HUES64 (cell line): Measurements from ENCODE around the gene CDCA7L. TPM values are rescaled to one million over a fixed set of nuclear protein-coding genes. Genes with fewer than 3 reads are reported as not detected.

Experiments
- H3K27ac ChIP-seq: 2 replicates; pipeline ENCODE4 v1.7.0; 2013; ENCODE audit warnings: low read depth, low read length, inconsistent platforms
- H3K27me3 ChIP-seq: 2 replicates; pipeline ENCODE4 v1.6.1; 2013; ENCODE audit warnings: mild to moderate bottlenecking, low read length; ENCODE audit not compliant: insufficient read depth
- H3K36me3 ChIP-seq: 2 replicates; pipeline ENCODE4 v1.6.1; 2013; ENCODE audit warnings: mild to moderate bottlenecking, low read length; ENCODE audit not compliant: insufficient read depth
- H3K4me1 ChIP-seq: 2 replicates; pipeline ENCODE4 v1.6.1; 2013; ENCODE audit warnings: mild to moderate bottlenecking, low read length, moderate library complexity; ENCODE audit not compliant: insufficient read depth
- H3K4me3 ChIP-seq: 2 replicates; pipeline ENCODE4 v1.5.1; 2013; ENCODE audit warnings: mild to moderate bottlenecking, low read length, moderate library complexity
- H3K9ac ChIP-seq: 2 replicates; pipeline ENCODE4 v1.6.1; 2013; ENCODE audit warnings: mild to moderate bottlenecking, low read depth, low read length
- H3K9me3 ChIP-seq: 2 replicates; pipeline ENCODE4 v1.6.1; 2013; ENCODE audit warnings: low read depth, low read length; ENCODE audit not compliant: insufficient read depth
- WGBS: fragments of 150-250, 120-280 bp; methylation state at CpG from one replicate; pipeline ENCODE4 v1.1.7; 2013; ENCODE audit warnings: missing lambda C conversion rate; 5-methylcytosine and 5-hydroxymethylcytosine counted together
- polyA plus RNA-seq, 2 experiments: library from polyadenylated mRNA; stranded (reverse); fragments of 50-300 nt; gene quantifications; one replicate each; pipeline ENCODE4 v1.2.3, GENCODE V29; 2013

The CDCA7L gene
- polyA plus RNA-seq (2013, experiment 1 of 2) = 73.6 TPM
- polyA plus RNA-seq (2013, experiment 2 of 2) = 83.2 TPM

GRCh38 chr7:21945454-21946221 is at the start of gene CDCA7L:
TSS of gene CDCA7L (minus strand) at chr7:21945899. CDS start at chr7:21945804, 95 bp downstream.
- Histone ChIP-seq H3K27ac (peak within 1 kb of the TSS; percentile 92), H3K4me1 (peaks cover 40% of the 10 kb centered on the region)

GRCh38 chr7:21986096-21986495 is 40.4 kb upstream of the CDCA7L start:
- WGBS = 85% methylated on average over 5 of the region's 5 CpGs
- Histone ChIP-seq H3K9ac (no peak overlapping the region), H3K4me3 (no peak overlapping the region), H3K27ac (no peak overlapping the region), H3K4me1 (no peaks in the 10 kb centered on the region), H3K9me3 (no peaks in the 10 kb centered on the region), H3K27me3 (no peaks in the 10 kb centered on the region), H3K36me3 (no peaks in the 10 kb centered on the region)

More at GRCh38 chr7:21945454-21946221, at the start of gene CDCA7L:
- peak within 1 kb of the TSS; percentile 97 for H3K9ac ChIP-seq
- H3K36me3 ChIP-seq = no peaks in the 10 kb centered on the region
- H3K27me3 ChIP-seq = peaks cover 5% of the 10 kb centered on the region; the same call in 1 of the 2 replicates
- under 1% methylated on average over 83 of the region's 83 CpGs for WGBS
- H3K4me3 ChIP-seq = peak within 1 kb of the TSS; percentile 83
- no peaks in the 10 kb centered on the region for H3K9me3 ChIP-seq

- Histone ChIP-seq H3K4me3 (no peak overlapping the region), H3K36me3 (no peaks in the 10 kb centered on the region), H3K27me3 (no peaks in the 10 kb centered on the region), H3K9ac (no peak overlapping the region), H3K4me1 (no peaks in the 10 kb centered on the region), H3K27ac (no peak overlapping the region), H3K9me3 (no peaks in the 10 kb centered on the region)
- WGBS = no CpG with 5 or more reads among the region's 2 CpGs
These were observed 38.3 kb upstream of the CDCA7L start for GRCh38 chr7:21984042-21984441.

GRCh38 chr7:21983056-21983455 is 37.4 kb upstream of the CDCA7L start:
- Histone ChIP-seq H3K27me3 (no peaks in the 10 kb centered on the region), H3K4me3 (no peak overlapping the region), H3K36me3 (no peaks in the 10 kb centered on the region), H3K4me1 (no peaks in the 10 kb centered on the region), H3K27ac (no peak overlapping the region), H3K9ac (no peak overlapping the region), H3K9me3 (no peaks in the 10 kb centered on the region)
- 78% methylated on average over 2 of the region's 2 CpGs for WGBS

- no peak overlapping the region for H3K4me3 ChIP-seq
- H3K27me3 ChIP-seq = no peaks in the 10 kb centered on the region
- H3K27ac ChIP-seq = no peak overlapping the region
- no peaks in the 10 kb centered on the region for H3K9me3 ChIP-seq
- no peaks in the 10 kb centered on the region for H3K36me3 ChIP-seq
- H3K9ac ChIP-seq = no peak overlapping the region
- WGBS = 90% methylated on average over 2 of the region's 2 CpGs
- no peaks in the 10 kb centered on the region for H3K4me1 ChIP-seq
These were observed 35.8 kb upstream of the CDCA7L start for GRCh38 chr7:21981524-21981923.

GRCh38 chr7:21980926-21981500 is 35.3 kb upstream of the CDCA7L start:
- Histone ChIP-seq H3K4me3 (no peak overlapping the region), H3K9ac (no peak overlapping the region), H3K27ac (no peak overlapping the region), H3K9me3 (no peaks in the 10 kb centered on the region), H3K27me3 (no peaks in the 10 kb centered on the region), H3K36me3 (no peaks in the 10 kb centered on the region), H3K4me1 (no peaks in the 10 kb centered on the region)
- 81% methylated on average over 5 of the region's 5 CpGs for WGBS

GRCh38 chr7:21972397-21972784 is 26.7 kb upstream of the CDCA7L start:
- WGBS = 79% methylated on average over 5 of the region's 5 CpGs
- no peaks in the 10 kb centered on the region for H3K36me3 ChIP-seq
- H3K4me3 ChIP-seq = no peak overlapping the region

GRCh38 chr7:21971780-21972396 is 26.2 kb upstream of the CDCA7L start:
- no peak overlapping the region for H3K4me3 ChIP-seq
- H3K36me3 ChIP-seq = no peaks in the 10 kb centered on the region
- H3K9ac ChIP-seq = peak overlapping the region; percentile 54; the same call in 1 of the 2 replicates
- no peak overlapping the region for H3K27ac ChIP-seq
- WGBS = 93% methylated on average over 6 of the region's 6 CpGs
- no peaks in the 10 kb centered on the region for H3K4me1 ChIP-seq
- H3K27me3 ChIP-seq = no peaks in the 10 kb centered on the region
- no peaks in the 10 kb centered on the region; the same call in 1 of the 2 replicates for H3K9me3 ChIP-seq

More at GRCh38 chr7:21972397-21972784, 26.7 kb upstream of the CDCA7L start:
- H3K27me3 ChIP-seq = no peaks in the 10 kb centered on the region
- H3K27ac ChIP-seq = no peak overlapping the region
- peak overlapping the region; percentile 54; the same call in 1 of the 2 replicates for H3K9ac ChIP-seq
- no peaks in the 10 kb centered on the region for H3K4me1 ChIP-seq
- no peaks in the 10 kb centered on the region; the same call in 1 of the 2 replicates for H3K9me3 ChIP-seq

- Histone ChIP-seq H3K4me1 (no peaks in the 10 kb centered on the region), H3K4me3 (no peak overlapping the region), H3K27ac (no peak overlapping the region), H3K9me3 (no peaks in the 10 kb centered on the region; the same call in 1 of the 2 replicates), H3K36me3 (no peaks in the 10 kb centered on the region), H3K9ac (no peak overlapping the region), H3K27me3 (no peaks in the 10 kb centered on the region)
These were observed 24.1 kb upstream of the CDCA7L start for GRCh38 chr7:21969822-21970221.

GRCh38 chr7:21967598-21968003 is 21.9 kb upstream of the CDCA7L start:
- H3K9ac ChIP-seq = no peak overlapping the region
- no peaks in the 10 kb centered on the region for H3K27me3 ChIP-seq
- H3K36me3 ChIP-seq = no peaks in the 10 kb centered on the region
- 94% methylated on average over 8 of the region's 8 CpGs for WGBS
- no peaks in the 10 kb centered on the region; the same call in 1 of the 2 replicates for H3K9me3 ChIP-seq
- no peak overlapping the region for H3K27ac ChIP-seq
- no peaks in the 10 kb centered on the region for H3K4me1 ChIP-seq
- H3K4me3 ChIP-seq = no peak overlapping the region

GRCh38 chr7:21966271-21966670 is 20.6 kb upstream of the CDCA7L start:
- H3K9ac ChIP-seq = no peak overlapping the region
- H3K27ac ChIP-seq = no peak overlapping the region

More at GRCh38 chr7:21966271-21966670, 20.6 kb upstream of the CDCA7L start:
- Histone ChIP-seq H3K9me3 (no peaks in the 10 kb centered on the region), H3K36me3 (no peaks in the 10 kb centered on the region), H3K4me1 (no peaks in the 10 kb centered on the region), H3K27me3 (no peaks in the 10 kb centered on the region), H3K4me3 (no peak overlapping the region)
- WGBS = 56% methylated on average over 1 of the region's 1 CpG
